GM10847 (cell line): ENCODE results near the gene ATF7.
A peak's percentile ranks its signal among the peaks of the same experiment; 100 is the strongest.

Experiments used
- POLR2A ChIP-seq: IDR thresholded peaks from 2 replicates; pipeline ENCODE4 v1.6.1; 2011; ENCODE audit not compliant: insufficient read length; ENCODE audit errors: extremely low read depth

ATF7 gene

DNA sequence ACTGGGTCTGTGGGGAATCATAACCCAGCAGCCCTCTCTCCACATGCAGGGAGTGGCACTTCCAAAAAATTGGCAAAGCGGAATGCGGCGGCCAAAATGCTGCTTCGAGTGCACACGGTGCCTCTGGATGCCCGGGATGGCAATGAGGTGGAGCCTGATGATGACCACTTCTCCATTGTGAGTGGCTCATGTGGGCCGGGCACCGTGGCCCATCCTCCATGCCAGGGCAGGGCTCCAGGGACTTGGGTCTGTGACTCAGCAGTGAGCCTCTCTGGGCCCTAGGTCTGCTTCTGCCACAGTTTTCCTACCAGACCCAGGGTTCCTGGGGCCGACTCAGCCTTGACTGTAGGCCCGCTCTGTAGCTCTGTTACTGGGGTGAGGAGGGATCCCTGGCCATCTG lies 121.1 kb downstream of the ATF7 start:
- no peak for TF ChIP-seq POLR2A

DNA sequence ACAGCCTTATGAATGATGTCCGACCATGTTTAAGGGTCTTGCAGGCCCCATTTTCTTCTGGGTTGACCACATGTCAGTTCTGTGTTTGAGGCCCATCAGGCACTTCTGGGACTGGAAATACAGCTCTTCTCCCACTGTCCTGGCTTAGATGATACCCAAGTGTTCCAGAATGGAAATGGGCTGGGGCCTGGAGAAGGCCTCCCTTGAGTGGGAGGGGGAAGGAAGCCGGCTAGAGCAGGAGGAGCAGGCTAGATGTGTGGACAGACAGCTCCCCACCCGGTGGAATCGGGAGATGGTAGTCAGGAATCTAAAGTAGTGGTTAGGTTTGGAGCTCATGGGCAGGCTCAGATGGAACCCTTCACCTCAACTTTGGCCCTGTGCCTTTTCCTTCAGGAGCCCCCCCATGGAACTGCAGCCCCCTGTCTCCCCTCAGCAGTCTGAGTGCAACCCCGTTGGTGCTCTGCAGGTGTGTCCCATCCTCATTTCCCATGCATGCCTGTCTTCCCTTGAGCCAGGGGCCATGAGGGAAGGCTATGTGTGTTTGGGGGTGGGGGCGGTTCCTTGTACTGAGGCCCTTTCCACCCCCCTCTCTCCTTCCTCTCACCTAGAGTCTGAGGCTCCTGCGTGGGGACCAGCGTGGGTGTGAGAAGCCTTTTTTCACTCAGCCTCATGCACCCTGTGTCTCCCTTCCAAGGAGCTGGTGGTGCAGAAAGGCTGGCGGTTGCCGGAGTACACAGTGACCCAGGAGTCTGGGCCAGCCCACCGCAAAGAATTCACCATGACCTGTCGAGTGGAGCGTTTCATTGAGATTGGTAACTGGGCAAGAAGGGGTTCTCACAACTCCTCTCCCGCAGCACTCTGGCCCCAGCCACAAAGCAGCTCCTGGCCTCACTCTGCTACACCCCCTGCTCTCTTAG lies 121.9 kb downstream of the ATF7 start:
- no peak for TF ChIP-seq POLR2A

DNA sequence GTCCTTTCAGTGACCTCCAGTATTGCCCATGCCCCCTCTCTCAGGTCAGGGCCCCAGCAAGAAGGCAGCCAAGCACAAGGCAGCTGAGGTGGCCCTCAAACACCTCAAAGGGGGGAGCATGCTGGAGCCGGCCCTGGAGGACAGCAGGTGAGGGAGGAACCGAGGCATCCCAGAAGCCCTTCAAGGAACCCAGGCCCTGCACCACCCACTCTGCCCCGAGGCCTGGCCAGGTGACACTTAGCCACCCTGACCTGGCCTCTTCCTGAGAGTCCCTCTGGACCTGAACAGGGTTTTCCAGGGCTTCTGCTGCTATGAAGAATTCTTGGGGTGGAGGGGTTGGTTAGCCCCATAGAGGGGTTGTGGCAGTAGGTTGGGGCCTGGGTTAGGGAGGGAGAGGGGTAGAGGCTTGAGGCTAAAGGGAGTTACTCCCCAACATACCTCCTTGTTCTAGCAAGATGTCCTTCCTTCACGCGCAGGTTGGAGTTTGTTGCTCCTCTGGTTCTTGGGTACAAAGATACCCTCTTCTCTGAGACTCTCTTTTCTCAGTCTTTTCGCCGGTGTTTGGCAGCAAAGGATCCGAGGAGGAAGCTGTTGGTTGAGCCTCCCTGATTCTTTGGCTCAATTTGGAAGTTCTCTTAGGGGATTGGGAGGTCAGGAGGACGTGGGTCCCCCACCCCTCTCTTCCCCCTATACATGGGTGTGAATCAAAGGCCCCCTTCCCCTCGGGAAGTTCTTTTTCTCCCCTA lies 123.0 kb downstream of the ATF7 start:
- TF ChIP-seq POLR2A: no peak

DNA sequence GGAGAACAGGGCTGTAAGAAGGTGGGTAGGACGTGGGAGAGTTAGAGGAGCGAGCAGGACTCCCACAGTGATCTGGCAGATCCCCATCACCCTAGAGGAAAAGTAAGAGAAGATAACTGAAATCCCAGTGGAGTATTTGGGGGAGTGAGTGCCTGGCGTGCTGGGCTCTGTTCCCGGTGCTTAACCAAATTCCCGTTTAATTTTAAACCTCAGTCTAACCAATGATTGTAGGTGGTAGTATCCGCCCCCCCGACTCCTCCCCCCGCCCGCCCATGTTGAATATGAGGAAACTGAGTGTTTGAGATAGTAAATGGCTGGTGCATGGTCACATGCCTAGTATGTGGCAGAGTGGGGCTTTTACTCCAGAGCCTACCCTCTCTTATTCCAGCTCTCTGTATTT lies 123.9 kb downstream of the ATF7 start:
- TF ChIP-seq POLR2A: no peak

DNA sequence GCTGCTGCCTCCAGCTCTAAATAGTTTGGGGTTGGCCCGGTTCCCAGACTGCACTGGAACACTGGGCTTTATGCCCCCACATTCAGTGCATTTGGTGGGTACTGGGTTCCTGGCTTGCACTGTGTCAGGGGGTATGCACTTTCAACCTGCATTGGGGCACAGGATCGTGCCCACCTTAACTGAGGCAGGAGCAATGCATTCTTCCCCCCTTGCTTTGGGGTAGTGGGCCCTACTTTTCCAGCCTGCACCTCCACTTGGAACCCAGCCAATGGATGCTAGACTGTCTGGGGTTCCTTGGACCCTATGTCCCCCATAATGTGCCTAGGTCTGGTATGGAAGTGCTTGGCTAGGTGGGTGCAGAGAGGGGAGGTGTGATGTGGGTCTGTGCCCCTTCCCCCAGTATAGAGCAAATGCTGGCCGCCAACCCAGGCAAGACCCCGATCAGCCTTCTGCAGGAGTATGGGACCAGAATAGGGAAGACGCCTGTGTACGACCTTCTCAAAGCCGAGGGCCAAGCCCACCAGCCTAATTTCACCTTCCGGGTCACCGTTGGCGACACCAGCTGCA lies 124.5 kb downstream of the ATF7 start:
- TF ChIP-seq POLR2A: no peak

DNA sequence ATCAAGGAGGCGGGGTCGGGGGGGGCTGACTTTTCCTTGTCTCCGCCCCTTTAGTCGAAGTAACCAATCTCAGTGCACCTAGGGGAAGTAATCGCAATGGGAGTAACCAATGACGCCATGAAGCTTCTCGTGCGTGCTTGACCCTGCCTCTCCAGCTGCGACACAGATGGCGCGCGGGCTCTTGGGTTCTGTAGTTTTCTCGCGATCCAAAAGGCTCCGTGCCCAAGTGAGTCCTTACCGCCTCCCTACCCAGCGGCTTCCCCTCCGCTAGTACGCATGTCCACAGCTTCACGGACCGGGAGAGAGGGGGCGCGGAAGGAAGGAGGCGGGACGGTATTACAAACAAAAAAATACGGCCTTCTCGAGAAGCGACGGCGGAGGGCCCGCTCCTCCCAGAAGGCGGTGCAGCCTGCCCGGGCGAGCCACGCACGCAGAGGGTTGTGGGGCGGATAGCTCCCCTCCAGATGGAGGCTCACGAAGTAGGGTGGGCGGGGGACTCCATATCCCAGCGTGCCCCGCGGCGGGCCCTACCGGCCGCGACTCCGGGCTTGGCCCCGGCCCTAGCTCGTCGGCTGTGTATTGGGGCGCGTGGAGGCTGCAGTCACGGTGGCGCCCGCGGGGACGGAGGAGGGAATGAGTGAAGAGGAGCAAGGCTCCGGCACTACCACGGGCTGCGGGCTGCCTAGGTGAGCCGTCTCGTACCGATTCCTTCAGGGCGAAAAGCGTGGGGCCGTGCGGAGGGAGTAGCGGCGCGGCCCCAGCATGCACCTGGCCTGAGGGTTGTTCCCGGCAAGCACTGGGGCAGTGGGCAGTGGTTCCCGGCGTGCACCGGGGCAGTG lies 125.2 kb downstream of the ATF7 start, which contains the start of gene TARBP2:
Gene TARBP2, plus strand, starts transcription at position 508 of the 839 bp plus-strand sequence. Its CDS starts 126 bp downstream, at position 634.
- TF ChIP-seq POLR2A: peak; percentile 89

DNA sequence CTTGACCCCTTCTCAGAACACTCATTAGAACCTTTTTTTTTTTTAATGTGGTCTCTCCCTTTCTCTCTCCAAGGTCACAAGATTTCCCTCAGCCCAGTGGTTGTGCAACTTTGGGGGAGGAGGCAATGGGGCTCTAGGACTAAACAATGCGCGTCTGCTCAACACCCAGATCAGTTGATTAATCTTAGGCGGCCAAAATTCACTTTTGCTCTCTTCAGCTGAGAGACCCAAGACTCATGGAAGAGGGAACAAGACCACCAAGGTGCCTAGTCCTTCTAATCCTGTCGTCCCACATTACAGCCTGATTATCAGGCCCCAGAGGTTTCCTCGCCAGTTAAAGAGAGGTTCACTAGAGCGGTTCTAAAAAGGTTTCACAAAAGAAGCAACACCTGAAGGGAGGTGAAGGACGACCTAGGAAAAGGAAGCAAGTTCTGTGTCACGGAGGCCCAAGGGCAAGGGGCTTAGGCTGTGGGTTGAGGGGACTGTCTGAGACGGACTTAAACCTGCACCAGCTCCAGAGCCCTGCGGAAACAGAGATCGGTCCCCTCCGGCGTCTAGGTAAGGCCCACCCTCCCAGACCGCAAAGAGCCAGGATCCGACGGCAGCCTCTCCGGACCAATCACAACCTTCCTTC lies 125.9 kb downstream of the ATF7 start:
- TF ChIP-seq POLR2A: peak; percentile 63

DNA sequence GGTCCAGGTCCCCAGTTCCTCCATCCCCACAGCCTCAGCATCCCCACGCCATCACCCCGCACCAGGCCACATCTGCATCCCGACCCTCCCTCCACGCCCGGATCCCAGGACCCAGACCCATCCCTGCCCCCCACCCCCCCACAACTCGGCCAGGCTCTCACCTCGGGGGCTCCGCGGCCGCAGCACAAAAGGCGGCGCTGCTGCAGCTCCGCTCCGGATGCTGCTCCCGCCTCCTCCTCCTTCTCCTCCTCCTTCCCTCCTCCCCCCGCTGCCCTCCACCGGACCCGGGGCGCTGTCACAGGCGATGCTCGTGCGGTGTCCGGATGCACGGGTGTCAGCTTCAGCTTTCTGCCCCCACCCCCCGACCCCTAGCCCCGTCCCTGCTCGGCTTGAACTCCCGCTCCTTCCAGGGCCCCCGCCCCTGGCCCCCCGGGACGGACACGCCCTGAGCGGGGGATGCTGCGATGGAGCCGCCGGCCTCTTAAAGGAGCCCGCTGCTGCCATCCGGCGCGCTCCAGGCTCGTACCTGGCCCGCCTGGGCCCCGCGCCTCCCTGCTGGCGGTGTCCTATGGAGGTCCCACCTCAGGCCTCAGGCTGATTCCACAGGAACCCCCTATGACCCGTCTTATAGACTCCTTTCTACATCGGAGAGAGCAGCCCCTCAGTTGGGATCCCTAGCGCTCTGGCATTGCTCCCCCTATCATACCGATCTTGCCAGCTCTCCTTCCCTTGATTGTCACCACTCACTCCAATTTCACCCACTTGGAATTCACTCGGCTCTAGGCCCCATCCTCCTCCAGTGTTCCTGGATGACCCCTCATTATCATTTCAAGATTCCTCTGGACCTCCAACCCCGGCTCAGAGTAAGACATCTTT lies 126.7 kb downstream of the ATF7 start, which contains the start of gene MAP3K12:
Gene MAP3K12, minus strand, starts transcription at position 193 of the 876 bp plus-strand sequence. CDS start 12,067 bp downstream, outside the sequence.
- no peak for TF ChIP-seq POLR2A

DNA sequence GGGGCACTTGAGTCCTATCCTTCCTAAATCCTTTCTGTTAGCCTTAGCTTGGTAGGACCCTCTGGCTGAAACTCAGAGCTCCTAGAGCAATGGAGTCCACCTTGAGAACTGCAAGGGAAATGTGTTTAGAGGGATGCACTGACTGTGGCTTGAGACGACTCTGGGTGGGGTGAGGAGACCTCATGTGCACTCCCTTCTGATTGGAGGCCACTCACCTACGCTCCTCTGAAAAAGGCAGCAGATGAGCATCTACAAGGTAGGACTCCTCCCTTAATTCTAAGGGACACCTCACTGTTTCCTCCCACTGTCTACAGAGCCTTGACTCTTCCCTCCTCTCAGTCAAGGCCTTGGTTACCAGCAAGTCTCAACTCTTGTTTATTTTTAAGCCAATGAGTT lies 127.9 kb downstream of the ATF7 start:
- no peak for TF ChIP-seq POLR2A

DNA sequence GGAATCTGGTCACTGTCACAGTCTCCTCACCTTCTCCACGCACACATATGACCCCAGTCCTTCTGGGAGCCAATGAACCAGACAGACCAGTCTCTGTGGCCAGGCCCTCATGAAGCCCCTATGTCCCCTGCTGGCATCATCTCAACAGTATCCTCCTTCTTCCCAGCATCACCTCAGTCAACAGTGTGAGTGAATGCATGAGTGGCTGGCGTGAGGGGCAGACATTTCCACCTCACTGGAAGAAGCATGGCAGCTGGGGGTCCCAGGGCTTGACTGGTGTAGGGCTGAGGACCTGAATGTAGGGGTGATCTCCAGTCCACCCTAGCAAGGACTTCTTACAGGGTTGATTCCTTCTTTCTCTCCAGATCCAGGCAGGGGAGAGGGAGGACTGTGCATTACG lies 128.7 kb downstream of the ATF7 start:
- TF ChIP-seq POLR2A: no peak

DNA sequence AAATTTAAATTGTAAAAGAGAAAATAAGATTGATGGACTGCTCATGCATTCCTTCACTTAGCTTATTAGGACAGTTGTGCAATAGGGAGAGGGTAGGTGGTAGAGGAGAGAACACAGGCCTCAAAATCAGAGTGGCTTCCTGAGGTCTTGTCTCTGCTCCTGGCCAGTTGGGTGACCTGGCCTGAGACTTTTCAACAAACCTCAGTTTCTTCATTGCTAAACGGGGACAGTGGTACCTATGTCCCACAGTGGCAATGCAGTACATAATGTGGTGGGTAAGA lies 129.5 kb downstream of the ATF7 start:
- TF ChIP-seq POLR2A: no peak

DNA sequence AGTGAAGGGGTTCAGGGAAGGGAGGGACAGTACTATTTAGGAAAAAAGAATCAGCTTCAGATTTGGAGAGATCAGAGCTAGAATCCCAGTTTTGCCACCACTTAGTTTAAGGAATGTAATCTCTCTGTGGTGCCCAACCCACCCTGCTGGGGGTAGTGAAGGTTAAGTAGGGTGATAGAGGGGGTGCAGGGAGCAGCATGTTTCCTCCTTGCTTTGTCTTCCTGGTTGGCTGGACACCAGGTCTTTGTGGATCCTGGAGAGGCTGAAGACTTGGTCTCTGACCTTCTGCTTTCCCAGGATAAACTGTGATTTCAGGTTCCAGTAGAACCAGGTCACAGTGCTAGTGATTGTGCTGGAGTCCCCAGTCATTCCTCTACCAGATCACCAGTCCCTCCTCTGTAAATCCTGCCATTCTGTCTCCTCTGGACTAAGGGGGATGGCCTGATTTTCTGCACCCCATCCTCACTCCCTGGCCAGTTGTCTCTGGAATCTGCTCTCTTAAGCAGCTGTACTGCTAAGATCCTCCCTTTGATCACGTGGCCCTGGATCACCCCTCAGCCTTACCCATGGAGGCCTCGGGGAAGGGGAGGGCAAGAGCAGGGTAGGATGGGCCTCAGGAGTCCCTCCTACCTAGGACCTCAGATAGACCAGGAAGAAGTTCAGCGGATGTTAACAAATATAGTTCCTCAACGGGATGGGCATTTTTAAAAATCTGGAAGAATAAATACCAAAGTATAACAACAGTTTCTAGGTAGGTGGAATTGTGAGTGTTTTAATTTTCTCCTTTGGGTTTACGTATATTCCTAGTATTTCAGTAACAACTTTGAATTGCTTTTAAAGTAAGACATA lies 130.1 kb downstream of the ATF7 start:
- no peak for TF ChIP-seq POLR2A

DNA sequence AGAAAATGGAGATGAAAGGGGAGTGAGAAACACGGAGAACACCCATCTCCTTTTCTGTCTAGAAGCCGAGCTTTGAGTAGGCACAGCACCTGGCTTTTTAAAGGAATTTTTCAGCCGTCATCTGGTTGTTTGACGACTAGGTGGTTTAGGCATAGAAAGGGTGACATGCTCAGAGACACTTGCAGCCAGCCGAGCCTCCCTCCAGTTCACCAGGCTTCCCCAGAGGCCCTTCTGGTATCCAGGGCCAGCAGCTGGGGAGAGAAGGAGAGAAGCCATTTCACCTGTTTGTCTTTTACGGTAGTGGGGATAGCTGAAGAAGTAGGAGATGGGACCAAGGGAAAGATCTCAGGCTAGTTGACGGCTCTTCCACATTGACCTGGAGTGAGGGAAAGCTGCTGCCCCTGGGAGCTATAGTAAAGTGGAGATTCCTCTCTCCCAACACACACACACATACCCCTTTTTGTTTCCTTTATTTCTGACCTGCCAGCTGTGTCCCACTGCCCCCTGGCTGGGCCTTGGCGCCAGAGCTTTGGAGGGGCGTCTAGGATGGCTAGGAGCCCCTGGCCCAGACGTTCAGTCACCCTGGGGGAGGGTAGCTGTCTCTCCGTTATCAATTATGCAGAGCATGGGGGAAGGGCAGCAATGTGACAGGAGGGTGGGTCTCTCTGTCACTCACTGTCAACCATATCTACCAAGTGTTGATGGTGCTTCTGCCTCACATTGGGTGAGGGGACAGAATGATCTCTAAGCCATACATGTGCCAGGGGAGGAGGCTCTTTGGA lies 132.4 kb downstream of the ATF7 start:
- no peak for TF ChIP-seq POLR2A
